ENCODE data around the gene LRRTM3. TPM values are rescaled to one million over a fixed set of nuclear protein-coding genes. Genes with fewer than 3 reads are reported as not detected.
A peak's percentile ranks its signal among the peaks of the same experiment; 100 is the strongest.

LRRTM3 gene
- total RNA-seq, 1 donor from 2014 or later, result not detected

DNA sequence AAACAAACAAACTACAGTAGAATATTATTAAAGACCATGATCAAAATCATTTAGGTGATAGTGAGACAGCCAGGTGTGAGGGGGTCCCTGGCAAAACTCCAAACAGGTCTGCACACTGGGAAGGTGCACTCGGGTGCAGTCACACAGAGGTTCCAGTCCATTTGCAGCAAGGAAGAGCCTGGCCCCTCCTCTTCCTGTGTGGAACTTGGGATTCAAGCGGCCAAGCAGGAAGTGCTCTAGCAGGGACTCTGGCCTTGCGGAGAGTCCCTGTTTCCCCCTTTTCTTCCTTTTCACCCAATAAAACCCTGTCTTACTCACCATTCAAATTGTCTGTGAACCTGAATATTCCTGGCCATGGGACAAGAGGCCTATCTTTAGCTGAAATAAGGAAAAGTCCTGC lies 181.8 kb downstream of the LRRTM3 start:
- ATAC-seq, result no peak
- DNase-seq (ENCODE audit: low spot score), result no peak

DNA sequence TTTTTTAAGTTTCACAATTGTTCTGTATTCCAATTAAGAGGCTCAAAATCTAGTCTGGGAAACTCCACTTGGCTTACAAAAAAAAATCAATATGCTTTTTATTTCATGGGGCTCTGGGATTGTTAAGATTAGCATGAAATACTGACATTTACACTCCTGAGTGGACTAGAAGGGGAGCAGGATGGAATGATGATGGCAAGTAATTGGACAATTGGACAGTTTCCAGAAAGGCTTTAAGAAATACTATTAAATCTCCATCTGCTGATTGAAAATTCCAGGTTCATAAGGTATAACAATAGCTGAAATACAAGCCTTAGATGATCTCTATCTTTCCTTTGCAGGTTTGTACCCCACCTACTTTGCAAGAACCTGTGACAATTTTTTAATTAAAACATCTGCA lies 184.4 kb downstream of the LRRTM3 start:
- ATAC-seq, result no peak
- DNase-seq (ENCODE audit: low spot score), result no peak

DNA sequence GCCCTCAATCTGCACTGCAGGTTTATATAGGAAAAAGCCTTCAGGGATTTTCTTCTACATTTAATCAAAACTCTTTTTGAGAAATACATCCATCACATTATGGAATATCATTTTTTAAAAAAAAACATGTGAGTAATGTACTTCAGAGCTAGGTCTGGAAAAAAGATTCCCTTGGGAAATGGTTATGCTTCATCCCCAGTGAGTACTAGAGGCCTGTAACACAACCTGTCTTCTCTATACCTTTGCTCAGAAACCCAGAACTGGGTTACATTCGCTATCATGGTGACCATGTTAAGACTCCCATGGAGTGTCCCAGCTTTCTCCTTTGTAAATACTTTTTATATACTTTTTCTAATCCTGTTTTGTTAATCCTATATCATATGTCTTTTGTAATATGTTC lies 186.9 kb downstream of the LRRTM3 start:
- DNase-seq (ENCODE audit: low spot score) (no peak), ATAC-seq (no peak)

DNA sequence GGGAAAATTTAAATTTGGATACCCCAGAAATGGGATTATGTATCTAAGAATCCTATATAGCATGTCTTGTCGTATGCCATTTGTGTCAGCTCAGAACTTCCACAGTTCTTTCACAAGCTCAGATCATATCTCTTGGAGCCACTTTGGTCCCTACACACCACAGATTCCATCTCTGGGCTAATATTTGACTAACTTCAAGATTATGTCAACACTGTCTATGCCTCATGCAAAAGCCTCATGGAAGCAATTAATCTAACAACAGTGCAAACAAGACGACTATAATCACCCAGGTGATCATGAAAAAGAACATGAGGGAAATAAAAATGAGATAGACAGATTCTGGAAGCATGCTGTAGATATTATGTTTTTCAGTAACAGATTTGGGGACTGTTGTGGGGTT lies 189.1 kb downstream of the LRRTM3 start:
- DNase-seq (ENCODE audit: low spot score), result no peak
- peak; percentile 99 for ATAC-seq

DNA sequence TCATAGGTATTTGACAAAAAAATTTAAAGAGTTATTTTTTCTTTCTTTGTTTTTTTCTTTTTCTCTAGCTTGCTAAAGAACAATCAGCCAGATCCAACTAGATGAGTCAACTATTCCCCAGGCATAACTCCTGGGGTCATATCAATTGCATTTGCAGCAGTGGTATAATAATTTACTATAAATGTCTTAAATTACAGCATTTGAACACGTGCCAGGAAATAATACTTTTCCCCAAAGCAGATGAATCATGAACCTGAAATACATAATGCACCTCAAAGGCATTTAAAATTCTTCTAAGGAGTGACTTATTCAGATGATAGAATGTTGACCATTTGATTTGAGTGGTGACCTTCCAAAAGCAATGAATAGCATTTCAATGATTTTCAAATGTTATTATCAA lies 190.1 kb downstream of the LRRTM3 start:
- DNase-seq (ENCODE audit: low spot score) (no peak), ATAC-seq (no peak)

DNA sequence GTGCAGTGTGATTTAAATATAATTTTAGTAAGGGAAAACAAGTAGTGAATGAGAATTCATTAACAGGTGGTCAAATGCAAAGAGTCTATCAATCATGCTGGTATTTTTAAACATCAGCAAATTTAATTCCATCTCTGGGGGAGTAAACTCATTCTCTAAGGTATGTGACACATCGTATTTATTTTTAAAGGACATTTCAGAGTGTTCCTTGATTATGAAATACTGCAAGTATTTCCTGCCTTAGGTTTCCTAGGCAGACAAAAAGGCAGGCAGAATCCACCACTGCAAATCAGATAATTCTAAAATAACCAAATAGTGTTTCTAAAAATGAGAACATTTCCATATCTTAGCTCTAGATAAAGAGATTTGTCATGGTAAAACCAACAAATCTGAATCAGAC lies 193.8 kb downstream of the LRRTM3 start:
- DNase-seq (ENCODE audit: low spot score) (no peak), ATAC-seq (no peak)

DNA sequence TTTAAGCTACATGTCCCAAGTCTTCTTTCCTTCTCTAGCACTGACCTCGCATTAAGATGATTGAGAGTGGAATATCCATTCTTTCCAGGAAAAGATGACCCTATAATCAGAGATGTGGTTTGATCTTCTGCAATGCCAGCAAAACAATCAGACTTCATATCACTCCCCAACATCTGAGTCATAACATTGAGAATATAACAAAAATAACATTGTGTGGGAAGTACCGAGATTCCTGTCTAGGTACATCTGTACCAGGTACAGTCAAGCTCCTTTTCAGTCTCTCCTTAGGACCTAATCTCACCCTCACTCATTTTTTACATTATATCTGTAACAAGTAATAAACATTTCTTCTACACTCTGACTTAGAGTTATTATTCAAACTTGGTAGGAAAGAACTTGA lies 201.6 kb downstream of the LRRTM3 start:
- DNase-seq (ENCODE audit: low spot score) (no peak), ATAC-seq (no peak)

DNA sequence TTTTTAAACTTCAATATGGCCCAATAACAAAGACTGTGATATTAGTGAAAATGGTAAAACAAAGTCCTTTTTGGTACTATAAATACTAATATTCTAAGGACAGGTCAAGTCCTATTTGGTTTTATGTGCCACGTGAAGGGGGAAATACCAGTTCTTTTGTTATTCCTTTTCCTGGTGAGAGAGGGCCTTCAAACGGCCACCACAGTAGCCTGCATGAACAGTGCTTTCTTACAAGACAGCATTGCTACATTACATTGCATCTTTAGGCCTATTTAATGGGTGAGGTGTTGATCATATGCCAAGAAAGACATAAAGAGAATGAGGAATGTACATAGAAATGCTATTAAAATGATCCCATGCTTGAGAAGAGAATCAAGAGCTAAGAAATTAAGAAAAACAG lies 214.8 kb downstream of the LRRTM3 start:
- no peak for DNase-seq (ENCODE audit: low spot score)
- ATAC-seq, result no peak

DNA sequence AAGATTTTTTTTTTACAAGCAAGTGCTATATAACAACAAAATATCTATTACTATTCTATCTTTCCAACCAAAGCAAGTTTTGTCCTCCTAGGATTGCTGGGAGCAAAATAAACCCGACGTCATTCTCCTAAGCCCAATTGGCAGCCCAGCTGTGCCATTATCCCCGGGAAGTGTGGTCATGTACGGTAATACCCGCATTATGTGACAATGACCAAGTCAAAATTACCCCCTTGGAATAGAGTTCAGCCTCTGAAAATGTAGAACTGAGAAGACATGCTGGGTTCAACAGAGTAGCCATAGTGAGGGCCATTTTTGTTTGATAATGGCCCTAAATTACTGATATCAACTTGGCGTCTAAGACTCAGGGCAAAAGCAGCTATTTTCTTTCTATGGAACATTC lies 215.5 kb downstream of the LRRTM3 start:
- DNase-seq (ENCODE audit: low spot score), result no peak
- no peak for ATAC-seq

DNA sequence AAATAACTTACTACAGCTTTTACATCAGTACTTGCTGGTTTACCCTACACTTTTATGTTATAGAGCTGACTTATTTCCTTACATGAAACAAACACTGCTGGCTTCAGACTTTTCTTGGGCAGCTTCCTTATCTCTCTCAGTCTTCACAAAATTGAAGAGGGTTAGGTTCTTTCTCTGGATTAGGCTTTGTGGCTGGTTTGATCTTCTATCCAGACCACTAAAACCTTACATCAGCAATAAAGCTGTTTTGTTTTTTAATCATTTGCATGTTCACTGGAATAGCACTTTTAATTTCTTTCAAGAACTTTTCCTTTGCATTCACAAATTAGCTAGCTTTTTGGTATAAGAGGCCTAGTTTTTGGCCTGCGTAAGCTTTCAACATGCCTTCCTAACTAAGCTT lies 218.7 kb downstream of the LRRTM3 start:
- ATAC-seq (no peak), DNase-seq (ENCODE audit: low spot score) (no peak)
